Vagina (tissue), 2 donors: ENCODE results near the gene KDM4B.

Experiments used
- POLR2A ChIP-seq, 2 donors: fragments of 450-650 bp; IDR thresholded peaks; one replicate each; pipeline ENCODE4 v1.6.1; 2017; ENCODE audit warnings: antibody characterized with exemption in 2 of 2, mild to moderate bottlenecking in 2 of 2, moderate library complexity in 2 of 2
- TF ChIP-seq, protein P1 (sequence below), 3 experiments: fragments of 450-650 bp in 2 of 3; fragments of 200-600 bp in 1 of 3; sonication (generic) in 1 of 3; IDR thresholded peaks; one replicate each; pipeline ENCODE4 v1.5.1; 2017 to 2019; ENCODE audit warnings: antibody characterized with exemption in 3 of 3, mild to moderate bottlenecking in 2 of 3, moderate library complexity in 2 of 3

DNA sequence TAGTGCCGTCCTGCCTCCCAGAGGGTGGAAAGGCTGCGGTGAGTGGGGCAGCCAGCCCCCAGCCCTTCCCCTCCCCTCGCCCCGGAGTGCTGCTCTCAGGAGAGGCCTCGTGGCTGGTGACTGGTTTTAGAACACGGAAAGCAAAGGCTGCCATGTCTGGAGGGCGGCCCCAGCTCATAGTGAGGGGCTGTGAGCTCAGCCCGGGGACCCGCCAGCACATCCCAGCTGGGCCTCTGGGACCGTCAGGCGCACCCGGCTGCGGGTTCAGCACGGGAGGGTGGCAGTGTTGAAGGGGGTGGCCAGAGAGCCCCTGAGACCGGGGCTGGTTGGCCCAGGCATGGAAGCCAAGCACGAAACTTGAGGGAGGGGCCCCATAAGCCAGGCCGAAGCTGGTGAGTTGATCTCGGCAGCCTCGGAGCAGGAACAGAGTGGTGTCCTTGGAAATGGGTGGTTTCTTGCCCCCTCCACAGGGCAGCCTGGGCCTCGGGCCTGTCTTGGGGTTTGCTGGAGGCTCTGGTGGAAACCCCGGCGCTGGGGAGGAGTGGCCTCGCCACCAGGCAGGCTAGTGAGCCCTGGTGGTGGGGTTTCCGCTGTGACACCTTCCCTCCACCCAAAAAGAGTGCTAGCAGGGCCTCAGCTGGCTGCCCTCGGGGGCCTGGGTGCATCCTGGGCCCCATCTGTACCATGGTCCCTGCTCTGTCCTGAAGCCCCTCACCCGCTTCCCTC is 157.7 kb downstream of the KDM4B start:
- no peak for TF ChIP-seq POLR2A (IDR thresholded peaks at IDR 0.05)
- TF ChIP-seq, protein P1, sequence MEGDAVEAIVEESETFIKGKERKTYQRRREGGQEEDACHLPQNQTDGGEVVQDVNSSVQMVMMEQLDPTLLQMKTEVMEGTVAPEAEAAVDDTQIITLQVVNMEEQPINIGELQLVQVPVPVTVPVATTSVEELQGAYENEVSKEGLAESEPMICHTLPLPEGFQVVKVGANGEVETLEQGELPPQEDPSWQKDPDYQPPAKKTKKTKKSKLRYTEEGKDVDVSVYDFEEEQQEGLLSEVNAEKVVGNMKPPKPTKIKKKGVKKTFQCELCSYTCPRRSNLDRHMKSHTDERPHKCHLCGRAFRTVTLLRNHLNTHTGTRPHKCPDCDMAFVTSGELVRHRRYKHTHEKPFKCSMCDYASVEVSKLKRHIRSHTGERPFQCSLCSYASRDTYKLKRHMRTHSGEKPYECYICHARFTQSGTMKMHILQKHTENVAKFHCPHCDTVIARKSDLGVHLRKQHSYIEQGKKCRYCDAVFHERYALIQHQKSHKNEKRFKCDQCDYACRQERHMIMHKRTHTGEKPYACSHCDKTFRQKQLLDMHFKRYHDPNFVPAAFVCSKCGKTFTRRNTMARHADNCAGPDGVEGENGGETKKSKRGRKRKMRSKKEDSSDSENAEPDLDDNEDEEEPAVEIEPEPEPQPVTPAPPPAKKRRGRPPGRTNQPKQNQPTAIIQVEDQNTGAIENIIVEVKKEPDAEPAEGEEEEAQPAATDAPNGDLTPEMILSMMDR (IDR thresholded peaks at IDR 0.05) = no peak
